HL-60 (cell line): ENCODE measurements around the gene NABP2.

Source experiments
- GABPA ChIP-seq: IDR thresholded peaks from 2 replicates; pipeline ENCODE4 v1.6.1; 2012; ENCODE audit warnings: low read depth
- POLR2AphosphoS5 ChIP-seq: IDR thresholded peaks from 2 replicates; pipeline ENCODE4 v1.6.1; 2012; ENCODE audit warnings: low read depth
- SPI1 ChIP-seq: IDR thresholded peaks from 2 replicates; pipeline ENCODE4 v1.6.1; 2012; ENCODE audit warnings: low read depth, mild to moderate bottlenecking, borderline replicate concordance
- TF ChIP-seq, protein P1 (sequence below): IDR thresholded peaks from one replicate; pipeline ENCODE4 v1.5.1; 2011; ENCODE audit warnings: low read length, control low read depth, inconsistent platforms; ENCODE audit not compliant: insufficient read depth
- TF ChIP-seq, protein P2 (sequence below): IDR thresholded peaks from 2 replicates; pipeline ENCODE4 v1.6.1; 2012; ENCODE audit warnings: low read depth; ENCODE audit not compliant: insufficient replicate concordance

DNA sequence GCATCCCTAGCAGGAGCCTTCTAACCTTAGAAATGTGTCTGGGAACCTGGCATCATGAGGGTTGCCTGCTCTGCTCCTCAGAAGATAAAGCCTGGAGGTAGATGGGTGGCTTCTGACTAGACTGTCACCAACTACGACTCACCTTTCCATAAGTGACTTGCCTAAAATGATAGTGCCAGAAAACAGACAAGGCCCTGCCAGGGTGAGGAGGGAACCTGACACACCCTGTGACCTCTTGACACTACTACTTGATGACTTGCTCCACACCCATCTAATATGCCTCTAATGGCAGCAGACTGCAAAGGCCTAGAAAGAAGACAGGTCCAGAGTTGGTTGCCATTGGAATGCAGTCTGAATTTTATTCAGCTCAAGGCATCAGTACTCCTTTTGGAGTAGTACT is 11.8 kb upstream of the NABP2 start:
- TF ChIP-seq POLR2AphosphoS5 (no peak), GABPA (no peak), SPI1 (no peak)
- TF ChIP-seq, protein P1, sequence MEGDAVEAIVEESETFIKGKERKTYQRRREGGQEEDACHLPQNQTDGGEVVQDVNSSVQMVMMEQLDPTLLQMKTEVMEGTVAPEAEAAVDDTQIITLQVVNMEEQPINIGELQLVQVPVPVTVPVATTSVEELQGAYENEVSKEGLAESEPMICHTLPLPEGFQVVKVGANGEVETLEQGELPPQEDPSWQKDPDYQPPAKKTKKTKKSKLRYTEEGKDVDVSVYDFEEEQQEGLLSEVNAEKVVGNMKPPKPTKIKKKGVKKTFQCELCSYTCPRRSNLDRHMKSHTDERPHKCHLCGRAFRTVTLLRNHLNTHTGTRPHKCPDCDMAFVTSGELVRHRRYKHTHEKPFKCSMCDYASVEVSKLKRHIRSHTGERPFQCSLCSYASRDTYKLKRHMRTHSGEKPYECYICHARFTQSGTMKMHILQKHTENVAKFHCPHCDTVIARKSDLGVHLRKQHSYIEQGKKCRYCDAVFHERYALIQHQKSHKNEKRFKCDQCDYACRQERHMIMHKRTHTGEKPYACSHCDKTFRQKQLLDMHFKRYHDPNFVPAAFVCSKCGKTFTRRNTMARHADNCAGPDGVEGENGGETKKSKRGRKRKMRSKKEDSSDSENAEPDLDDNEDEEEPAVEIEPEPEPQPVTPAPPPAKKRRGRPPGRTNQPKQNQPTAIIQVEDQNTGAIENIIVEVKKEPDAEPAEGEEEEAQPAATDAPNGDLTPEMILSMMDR = no peak
- TF ChIP-seq, protein P2, sequence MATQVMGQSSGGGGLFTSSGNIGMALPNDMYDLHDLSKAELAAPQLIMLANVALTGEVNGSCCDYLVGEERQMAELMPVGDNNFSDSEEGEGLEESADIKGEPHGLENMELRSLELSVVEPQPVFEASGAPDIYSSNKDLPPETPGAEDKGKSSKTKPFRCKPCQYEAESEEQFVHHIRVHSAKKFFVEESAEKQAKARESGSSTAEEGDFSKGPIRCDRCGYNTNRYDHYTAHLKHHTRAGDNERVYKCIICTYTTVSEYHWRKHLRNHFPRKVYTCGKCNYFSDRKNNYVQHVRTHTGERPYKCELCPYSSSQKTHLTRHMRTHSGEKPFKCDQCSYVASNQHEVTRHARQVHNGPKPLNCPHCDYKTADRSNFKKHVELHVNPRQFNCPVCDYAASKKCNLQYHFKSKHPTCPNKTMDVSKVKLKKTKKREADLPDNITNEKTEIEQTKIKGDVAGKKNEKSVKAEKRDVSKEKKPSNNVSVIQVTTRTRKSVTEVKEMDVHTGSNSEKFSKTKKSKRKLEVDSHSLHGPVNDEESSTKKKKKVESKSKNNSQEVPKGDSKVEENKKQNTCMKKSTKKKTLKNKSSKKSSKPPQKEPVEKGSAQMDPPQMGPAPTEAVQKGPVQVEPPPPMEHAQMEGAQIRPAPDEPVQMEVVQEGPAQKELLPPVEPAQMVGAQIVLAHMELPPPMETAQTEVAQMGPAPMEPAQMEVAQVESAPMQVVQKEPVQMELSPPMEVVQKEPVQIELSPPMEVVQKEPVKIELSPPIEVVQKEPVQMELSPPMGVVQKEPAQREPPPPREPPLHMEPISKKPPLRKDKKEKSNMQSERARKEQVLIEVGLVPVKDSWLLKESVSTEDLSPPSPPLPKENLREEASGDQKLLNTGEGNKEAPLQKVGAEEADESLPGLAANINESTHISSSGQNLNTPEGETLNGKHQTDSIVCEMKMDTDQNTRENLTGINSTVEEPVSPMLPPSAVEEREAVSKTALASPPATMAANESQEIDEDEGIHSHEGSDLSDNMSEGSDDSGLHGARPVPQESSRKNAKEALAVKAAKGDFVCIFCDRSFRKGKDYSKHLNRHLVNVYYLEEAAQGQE = no peak
